Measurements from ENCODE around the gene FLAD1.

Gene FLAD1

GRCh38 chr1:155040358-155041093 is 57.4 kb downstream of the FLAD1 start:
- Histone ChIP-seq H3K9ac (ENCODE audit: low read depth, low read length) (no peak overlapping the region), H3K27me3 (ENCODE audit: insufficient read depth, low read length) (peaks cover 13% of the 10 kb centered on the region), H3K36me3 (ENCODE audit: insufficient read depth, low read depth, low read length) (no peaks in the 10 kb centered on the region), H3K27ac (ENCODE audit: low read length) (no peak overlapping the region), H3K4me3 (ENCODE audit: low read length) (no peak overlapping the region), H3K9me3 (ENCODE audit: insufficient read depth, low read depth, low read length) (no peaks in the 10 kb centered on the region), H3K4me1 (ENCODE audit: insufficient read depth, low read length) (peaks cover 7% of the 10 kb centered on the region)

All from iPS-20b (cell line).